ENCODE data around the gene CCNY. TPM values are rescaled to one million over a fixed set of nuclear protein-coding genes. Genes with fewer than 3 reads are reported as not detected.

The CCNY gene
- total and polyA plus RNA-seq, 4 donors: 57.7 to 112 (median 76.1) TPM

DNA sequence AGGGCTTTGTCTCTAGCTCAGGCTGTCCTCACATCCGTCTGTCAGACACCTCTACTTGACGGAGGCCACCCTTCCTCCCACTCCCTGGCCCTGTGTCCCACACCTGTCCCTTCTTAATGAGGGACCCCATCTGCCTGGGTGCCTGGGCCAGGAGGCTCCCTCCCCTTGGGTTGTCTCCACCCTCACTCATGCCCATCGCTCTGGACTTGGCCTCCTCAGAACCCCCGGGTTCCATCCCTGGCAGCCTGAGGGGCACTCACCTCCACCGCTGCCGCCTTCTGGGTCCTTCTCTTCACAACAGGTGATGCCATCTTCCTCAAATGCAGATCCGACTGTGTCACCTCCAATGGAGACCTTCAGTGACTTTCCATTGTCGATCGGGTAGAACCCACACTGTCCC, 248.6 kb downstream of the CCNY start:
- H3K27me3 ChIP-seq (ENCODE audit: control insufficient read depth, insufficient read depth, low read length): no peaks in the 10 kb centered on the region
- 95% methylated on average over 9 of the region's 9 CpGs for WGBS (ENCODE audit: insufficient coverage)
- H3K27ac ChIP-seq (ENCODE audit: low read depth, low read length): no peak overlapping the region
- no peak for DNase-seq (ENCODE audit: low read depth in 4 of 6, low spot score in 6 of 6)
- no peaks in the 10 kb centered on the region for H3K9me3 ChIP-seq (ENCODE audit: control insufficient read depth, insufficient read depth, low read length)
- no peaks in the 10 kb centered on the region for H3K36me3 ChIP-seq (ENCODE audit: control insufficient read depth, insufficient read depth, low read length)
- no peaks in the 10 kb centered on the region for H3K4me1 ChIP-seq (ENCODE audit: control insufficient read depth, insufficient read depth, low read length)
- no peak overlapping the region for H3K4me3 ChIP-seq (ENCODE audit: low read depth, low read length)

DNA sequence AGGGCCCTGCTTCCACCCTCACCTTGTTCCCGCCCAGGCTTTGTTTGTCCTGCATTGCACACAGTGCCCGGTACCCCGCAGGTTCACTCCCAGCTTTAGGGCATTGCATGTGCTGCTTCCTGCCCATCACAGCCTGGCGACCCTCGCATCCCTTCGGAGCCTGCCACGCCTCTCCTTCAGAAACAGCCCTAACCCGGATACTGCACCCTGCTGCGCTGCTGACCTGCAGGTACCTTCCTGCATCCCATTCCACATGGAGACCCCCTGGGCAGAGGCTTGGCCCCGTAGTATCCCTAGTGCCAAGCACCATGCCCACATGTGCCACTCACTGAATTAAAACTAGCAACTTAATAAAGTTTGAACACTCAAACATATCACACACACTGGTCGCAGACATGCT, 249.0 kb downstream of the CCNY start:
- Histone ChIP-seq H3K36me3 (ENCODE audit: control insufficient read depth, insufficient read depth, low read length) (no peaks in the 10 kb centered on the region), H3K4me1 (ENCODE audit: control insufficient read depth, insufficient read depth, low read length) (no peaks in the 10 kb centered on the region), H3K4me3 (ENCODE audit: low read depth, low read length) (no peak overlapping the region), H3K9me3 (ENCODE audit: control insufficient read depth, insufficient read depth, low read length) (no peaks in the 10 kb centered on the region), H3K27ac (ENCODE audit: low read depth, low read length) (no peak overlapping the region), H3K27me3 (ENCODE audit: control insufficient read depth, insufficient read depth, low read length) (no peaks in the 10 kb centered on the region)
- DNase-seq (ENCODE audit: low read depth in 4 of 6, low spot score in 6 of 6): no peak
- whole genome bisulfite sequencing (ENCODE audit: insufficient coverage): 94% methylated on average over 10 of the region's 11 CpGs

DNA sequence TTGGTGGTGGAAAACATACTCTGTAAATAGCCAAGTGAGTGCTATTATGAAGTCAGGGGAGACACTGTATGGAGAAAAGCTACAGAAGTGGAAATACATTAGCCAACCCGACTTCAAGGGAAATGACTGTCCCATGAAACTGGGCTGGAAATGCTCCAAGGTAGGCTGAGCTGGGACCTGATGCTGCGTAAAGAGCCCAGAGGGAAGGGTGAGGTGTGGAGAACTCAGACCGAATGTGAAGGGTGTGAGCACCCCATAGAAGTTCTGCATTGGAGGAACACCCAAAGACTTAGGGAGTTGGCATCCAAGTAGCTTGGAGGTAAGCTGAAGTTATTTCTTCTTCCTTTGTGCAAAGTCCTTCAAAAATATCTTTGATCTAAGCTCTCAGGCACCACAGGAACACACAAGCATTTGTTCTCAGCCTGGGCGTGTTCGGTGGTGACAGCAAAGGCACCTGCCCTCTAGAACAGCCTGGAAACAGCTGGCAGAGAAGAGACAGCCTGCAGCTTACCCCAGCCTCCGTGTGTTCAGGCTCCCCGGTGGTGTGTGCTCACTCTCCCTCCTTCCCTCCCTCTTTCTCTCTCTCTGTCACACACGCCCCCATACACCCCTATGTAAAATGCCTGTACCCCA, 249.7 kb downstream of the CCNY start:
- no peak for DNase-seq (ENCODE audit: low read depth in 4 of 6, low spot score in 6 of 6)
- Histone ChIP-seq H3K9me3 (ENCODE audit: control insufficient read depth, insufficient read depth, low read length) (no peaks in the 10 kb centered on the region), H3K27me3 (ENCODE audit: control insufficient read depth, insufficient read depth, low read length) (no peaks in the 10 kb centered on the region), H3K4me3 (ENCODE audit: low read depth, low read length) (no peak overlapping the region), H3K4me1 (ENCODE audit: control insufficient read depth, insufficient read depth, low read length) (no peaks in the 10 kb centered on the region), H3K27ac (ENCODE audit: low read depth, low read length) (no peak overlapping the region), H3K36me3 (ENCODE audit: control insufficient read depth, insufficient read depth, low read length) (no peaks in the 10 kb centered on the region)
- 79% methylated on average over 6 of the region's 8 CpGs for WGBS (ENCODE audit: insufficient coverage)

DNA sequence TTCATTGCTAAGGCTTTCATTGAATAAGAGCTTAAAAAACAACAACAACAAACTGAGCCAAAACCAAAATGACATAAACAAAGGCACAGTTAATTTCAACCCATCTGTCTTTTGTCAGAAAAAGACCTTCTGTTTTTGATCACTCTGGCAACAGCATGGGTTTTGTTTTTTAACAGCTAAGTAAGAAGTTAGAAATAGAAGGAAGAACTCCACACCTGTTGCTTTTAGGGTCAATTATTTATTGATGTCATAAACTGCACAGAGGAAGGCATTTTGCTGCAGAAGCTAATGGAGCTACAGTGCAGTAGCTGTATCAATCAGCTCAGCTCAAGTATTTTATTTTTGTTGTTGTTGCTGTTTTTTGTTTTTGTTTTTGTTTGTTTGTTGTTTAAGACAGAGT, 252.5 kb downstream of the CCNY start:
- DNase-seq (ENCODE audit: low read depth in 4 of 6, low spot score in 6 of 6): no peak
- no peaks in the 10 kb centered on the region for H3K4me1 ChIP-seq (ENCODE audit: control insufficient read depth, insufficient read depth, low read length)
- no peaks in the 10 kb centered on the region for H3K36me3 ChIP-seq (ENCODE audit: control insufficient read depth, insufficient read depth, low read length)
- no peaks in the 10 kb centered on the region for H3K27me3 ChIP-seq (ENCODE audit: control insufficient read depth, insufficient read depth, low read length)
- H3K4me3 ChIP-seq (ENCODE audit: low read depth, low read length): no peak overlapping the region
- peaks cover 2% of the 10 kb centered on the region for H3K9me3 ChIP-seq (ENCODE audit: control insufficient read depth, insufficient read depth, low read length)
- H3K27ac ChIP-seq (ENCODE audit: low read depth, low read length): no peak overlapping the region

DNA sequence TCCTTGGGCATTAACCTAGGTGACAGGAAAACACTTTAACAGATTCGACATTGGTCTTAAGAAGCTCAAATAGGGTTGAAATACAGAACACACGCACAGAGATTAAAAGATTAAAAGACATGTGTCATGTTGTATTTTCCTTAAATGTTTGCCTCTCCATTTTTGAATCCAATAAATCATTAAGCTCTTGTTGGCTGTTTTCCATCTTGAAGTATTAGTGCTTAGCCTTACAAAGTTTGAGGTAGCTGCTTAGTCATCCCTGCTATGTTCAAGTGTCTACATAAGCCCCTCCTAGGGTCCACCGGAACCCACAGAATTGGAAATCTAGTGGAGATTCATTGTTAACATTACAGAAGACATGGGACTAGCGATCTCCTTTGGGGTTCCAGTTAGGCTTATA, 256.1 kb downstream of the CCNY start:
- 100% methylated on average over 1 of the region's 4 CpGs for WGBS (ENCODE audit: insufficient coverage)
- H3K9me3 ChIP-seq (ENCODE audit: control insufficient read depth, insufficient read depth, low read length): peaks cover 2% of the 10 kb centered on the region
- H3K4me1 ChIP-seq (ENCODE audit: control insufficient read depth, insufficient read depth, low read length): no peaks in the 10 kb centered on the region
- H3K4me3 ChIP-seq (ENCODE audit: low read depth, low read length): no peak overlapping the region
- H3K27me3 ChIP-seq (ENCODE audit: control insufficient read depth, insufficient read depth, low read length): no peaks in the 10 kb centered on the region
- DNase-seq (ENCODE audit: low read depth in 4 of 6, low spot score in 6 of 6): no peak
- no peaks in the 10 kb centered on the region for H3K36me3 ChIP-seq (ENCODE audit: control insufficient read depth, insufficient read depth, low read length)
- no peak overlapping the region for H3K27ac ChIP-seq (ENCODE audit: low read depth, low read length)

DNA sequence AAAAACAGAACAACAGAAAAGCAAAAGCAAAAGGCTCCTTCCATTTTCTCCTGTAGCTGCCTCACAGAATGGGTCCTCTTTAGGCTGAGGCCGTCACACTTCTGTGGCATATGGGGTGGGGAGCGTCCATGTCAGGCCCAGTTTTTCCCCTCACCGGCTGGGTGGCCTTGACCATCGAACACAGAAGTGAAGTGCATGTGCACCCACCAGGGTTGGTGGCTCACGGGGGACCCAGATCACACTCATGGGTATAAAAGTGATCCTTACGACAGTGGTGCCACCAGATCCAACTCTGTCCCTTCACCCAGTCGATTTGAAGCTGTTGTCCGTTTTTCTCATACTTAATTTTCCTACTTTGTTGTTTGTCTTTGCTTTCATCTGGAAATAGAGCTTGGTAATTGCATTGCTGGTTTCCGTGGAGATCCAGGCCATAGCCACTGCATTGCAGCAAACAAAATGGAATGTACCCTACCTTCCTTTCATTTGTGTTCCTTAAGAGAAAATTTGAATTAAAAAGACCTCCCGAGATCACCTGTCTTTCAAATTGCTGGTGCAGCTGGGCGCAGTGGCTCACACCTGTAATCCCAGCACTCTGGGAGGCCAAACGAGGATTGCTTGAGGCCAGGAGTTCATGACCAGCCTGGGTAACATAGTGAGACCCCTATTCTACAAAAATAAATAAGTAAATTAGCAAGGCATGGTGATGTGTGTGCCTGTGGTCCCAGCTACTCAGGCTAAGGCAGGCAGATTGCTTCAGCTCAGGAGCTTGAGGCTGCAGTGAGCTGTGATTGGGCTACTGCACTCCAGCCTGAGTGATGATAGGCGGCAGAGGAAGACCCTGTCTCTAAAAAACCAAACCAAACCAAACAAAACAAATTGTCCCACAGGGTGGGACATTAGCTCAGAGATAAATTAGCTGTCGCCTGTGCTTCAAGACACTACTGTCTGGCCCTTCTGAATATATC, 258.1 kb downstream of the CCNY start:
- Histone ChIP-seq H3K27ac (ENCODE audit: low read depth, low read length) (no peak overlapping the region), H3K36me3 (ENCODE audit: control insufficient read depth, insufficient read depth, low read length) (no peaks in the 10 kb centered on the region), H3K4me3 (ENCODE audit: low read depth, low read length) (no peak overlapping the region), H3K27me3 (ENCODE audit: control insufficient read depth, insufficient read depth, low read length) (no peaks in the 10 kb centered on the region), H3K4me1 (ENCODE audit: control insufficient read depth, insufficient read depth, low read length) (no peaks in the 10 kb centered on the region), H3K9me3 (ENCODE audit: control insufficient read depth, insufficient read depth, low read length) (peaks cover 2% of the 10 kb centered on the region)
- WGBS (ENCODE audit: insufficient coverage): 51% methylated on average over 10 of the region's 14 CpGs
- DNase-seq (ENCODE audit: low read depth in 4 of 6, low spot score in 6 of 6): peak in 1 of 6 donors; percentile 66

DNA sequence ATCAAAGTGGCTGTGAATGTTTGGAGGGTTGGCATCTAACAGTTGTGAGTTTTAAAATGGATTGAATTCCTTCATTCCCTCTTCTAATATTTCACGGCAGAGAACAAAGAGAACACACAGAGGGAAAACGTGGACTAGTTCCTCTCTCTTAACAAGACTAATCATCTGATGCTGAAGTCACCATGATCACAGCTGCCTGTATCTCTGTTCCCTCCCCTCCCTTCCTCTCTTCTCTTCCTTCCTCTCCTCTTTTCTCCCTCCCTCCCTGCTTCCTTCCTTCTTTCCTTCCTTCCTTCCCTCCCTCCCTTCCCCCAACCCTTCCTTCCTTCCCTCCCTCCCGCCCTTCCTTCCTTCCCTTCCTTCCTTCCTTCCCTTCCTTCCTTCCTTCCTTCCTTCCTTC, 258.8 kb downstream of the CCNY start:
- peaks cover 2% of the 10 kb centered on the region for H3K9me3 ChIP-seq (ENCODE audit: control insufficient read depth, insufficient read depth, low read length)
- H3K4me1 ChIP-seq (ENCODE audit: control insufficient read depth, insufficient read depth, low read length): no peaks in the 10 kb centered on the region
- no peak for DNase-seq (ENCODE audit: low read depth in 4 of 6, low spot score in 6 of 6)
- H3K4me3 ChIP-seq (ENCODE audit: low read depth, low read length): no peak overlapping the region
- no peaks in the 10 kb centered on the region for H3K36me3 ChIP-seq (ENCODE audit: control insufficient read depth, insufficient read depth, low read length)
- WGBS (ENCODE audit: insufficient coverage): 0% methylated on average over 1 of the region's 3 CpGs
- H3K27me3 ChIP-seq (ENCODE audit: control insufficient read depth, insufficient read depth, low read length): no peaks in the 10 kb centered on the region
- H3K27ac ChIP-seq (ENCODE audit: low read depth, low read length): no peak overlapping the region

DNA sequence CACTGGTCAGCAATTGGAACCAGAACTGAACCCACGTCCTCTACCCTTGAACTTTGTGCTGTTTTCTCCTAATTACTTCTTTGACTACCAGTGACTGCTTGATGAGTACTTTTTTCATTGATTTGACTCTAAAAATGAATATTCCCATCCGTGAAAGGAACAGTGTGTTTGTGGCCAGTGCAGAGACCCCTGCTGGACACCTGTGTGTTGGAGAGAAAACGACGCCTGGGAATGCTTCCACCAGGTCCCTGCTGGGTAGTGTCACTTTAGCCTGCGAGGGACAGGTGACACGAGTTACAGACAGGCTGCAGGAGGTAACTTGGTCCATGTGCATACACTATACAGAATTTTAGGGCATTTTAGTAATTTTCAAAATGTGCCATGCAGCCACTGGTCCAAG, 262.1 kb downstream of the CCNY start:
- Histone ChIP-seq H3K27me3 (ENCODE audit: control insufficient read depth, insufficient read depth, low read length) (no peaks in the 10 kb centered on the region), H3K36me3 (ENCODE audit: control insufficient read depth, insufficient read depth, low read length) (no peaks in the 10 kb centered on the region), H3K9me3 (ENCODE audit: control insufficient read depth, insufficient read depth, low read length) (no peaks in the 10 kb centered on the region), H3K4me3 (ENCODE audit: low read depth, low read length) (no peak overlapping the region), H3K4me1 (ENCODE audit: control insufficient read depth, insufficient read depth, low read length) (no peaks in the 10 kb centered on the region), H3K27ac (ENCODE audit: low read depth, low read length) (no peak overlapping the region)
- no peak for DNase-seq (ENCODE audit: low read depth in 4 of 6, low spot score in 6 of 6)
- 57% methylated on average over 3 of the region's 6 CpGs for WGBS (ENCODE audit: insufficient coverage)

DNA sequence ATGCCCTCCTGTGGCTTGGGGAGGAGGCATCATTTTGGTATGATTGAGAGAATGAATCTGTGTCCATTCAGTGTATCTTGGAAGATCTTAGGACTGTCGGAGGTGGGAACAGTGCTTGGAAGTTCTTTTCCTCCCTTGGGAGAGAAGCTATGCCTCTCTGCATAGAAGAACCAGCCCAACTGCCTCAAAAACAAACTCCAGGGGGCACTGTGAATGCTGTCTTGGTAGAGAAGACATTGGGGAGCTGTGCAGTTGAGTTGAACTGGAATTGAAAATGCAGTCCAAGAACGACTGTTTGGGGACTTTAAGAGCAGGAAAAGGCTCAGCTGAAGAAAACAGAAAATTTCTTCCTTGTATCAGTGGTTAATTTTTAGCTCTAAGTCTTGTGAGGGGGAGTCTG, 263.9 kb downstream of the CCNY start:
- no peak for DNase-seq (ENCODE audit: low read depth in 4 of 6, low spot score in 6 of 6)
- Histone ChIP-seq H3K9me3 (ENCODE audit: control insufficient read depth, insufficient read depth, low read length) (no peaks in the 10 kb centered on the region), H3K36me3 (ENCODE audit: control insufficient read depth, insufficient read depth, low read length) (no peaks in the 10 kb centered on the region), H3K27me3 (ENCODE audit: control insufficient read depth, insufficient read depth, low read length) (no peaks in the 10 kb centered on the region), H3K4me1 (ENCODE audit: control insufficient read depth, insufficient read depth, low read length) (no peaks in the 10 kb centered on the region), H3K4me3 (ENCODE audit: low read depth, low read length) (no peak overlapping the region), H3K27ac (ENCODE audit: low read depth, low read length) (no peak overlapping the region)
- 60% methylated on average over 1 of the region's 2 CpGs for WGBS (ENCODE audit: insufficient coverage)

DNA sequence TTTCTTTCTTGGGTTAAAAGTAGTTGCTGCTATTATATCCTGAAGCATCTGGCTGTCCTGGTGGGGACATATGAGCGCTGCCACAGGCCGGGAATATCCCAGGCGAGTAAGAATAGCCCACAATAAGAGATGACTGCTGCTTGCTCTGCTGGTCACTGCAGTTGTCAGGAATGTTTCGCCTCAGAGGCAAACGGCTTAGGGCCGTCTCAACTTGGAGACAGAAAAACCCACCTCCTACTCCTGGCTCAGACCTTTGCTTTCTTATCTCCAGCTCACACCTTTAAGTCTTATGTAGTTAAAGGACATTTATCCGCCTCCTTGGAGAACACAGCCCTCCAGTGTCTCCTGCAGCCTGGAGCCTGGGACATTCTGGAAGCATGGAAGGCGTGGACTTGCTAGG, 268.9 kb downstream of the CCNY start, which contains the start of gene GJD4:
Gene GJD4 (plus strand): TSS at position 151 of the 400 bp plus-strand sequence. CDS start 227 bp downstream, at position 378.
- Histone ChIP-seq H3K4me3 (ENCODE audit: low read depth, low read length) (no peak within 1 kb of the TSS), H3K9me3 (ENCODE audit: control insufficient read depth, insufficient read depth, low read length) (no peaks in the 10 kb centered on the region), H3K27me3 (ENCODE audit: control insufficient read depth, insufficient read depth, low read length) (peaks cover 10% of the 10 kb centered on the region), H3K27ac (ENCODE audit: low read depth, low read length) (no peak within 1 kb of the TSS), H3K36me3 (ENCODE audit: control insufficient read depth, insufficient read depth, low read length) (no peaks in the 10 kb centered on the region), H3K4me1 (ENCODE audit: control insufficient read depth, insufficient read depth, low read length) (peaks cover 14% of the 10 kb centered on the region)
- WGBS (ENCODE audit: insufficient coverage): 67% methylated on average over 4 of the region's 8 CpGs
- DNase-seq (ENCODE audit: low read depth in 4 of 6, low spot score in 6 of 6): no peak

Data from spinal cord (tissue), 10 donors.